Astrocyte (in vitro differentiated cells and primary cell): Measurements from ENCODE around the gene TM2D1. TPM values are rescaled to one million over a fixed set of nuclear protein-coding genes. Genes with fewer than 3 reads are reported as not detected.
"Not testable (repeated sequence)": the region's sequence is repeated elsewhere in the genome, so short reads cannot be mapped to it uniquely, and the experiment has no call there.

Experiments used
- DNase-seq: peaks from one replicate; pipeline ENCODE4 v3.0.0-alpha.2; 2010; ENCODE audit warnings: low read depth
- FAIRE-seq: peaks from 2 replicates; lab custom pipeline; 2011; peaks lifted over from hg19 to GRCh38; lab: Jason Lieb, UNC
- H2AFZ ChIP-seq: 2 replicates; pipeline ENCODE4 v1.6.0; 2012; ENCODE audit warnings: low read depth, low read length, inconsistent platforms
- H3K27ac ChIP-seq: 2 replicates; pipeline ENCODE4 v1.5.1; 2011; ENCODE audit warnings: low read depth, low read length, inconsistent platforms
- H3K27me3 ChIP-seq: 2 replicates; pipeline ENCODE4 v1.6.0; 2011; ENCODE audit warnings: low read length, inconsistent platforms; ENCODE audit not compliant: insufficient read depth
- H3K36me3 ChIP-seq: 2 replicates; pipeline ENCODE4 v1.5.1; 2011; ENCODE audit warnings: low read length, inconsistent platforms; ENCODE audit not compliant: insufficient read depth
- H3K4me1 ChIP-seq: 2 replicates; pipeline ENCODE4 v1.5.1; 2011; ENCODE audit warnings: low read length, inconsistent platforms; ENCODE audit not compliant: insufficient read depth
- H3K4me2 ChIP-seq: 2 replicates; pipeline ENCODE4 v1.6.0; 2012; ENCODE audit warnings: low read length, inconsistent platforms
- H3K4me3 ChIP-seq: 2 replicates; pipeline ENCODE4 v1.5.1; 2011; ENCODE audit warnings: low read depth, mild to moderate bottlenecking, low read length, inconsistent platforms; ENCODE audit not compliant: insufficient read depth
- H3K79me2 ChIP-seq: 2 replicates; pipeline ENCODE4 v1.6.0; 2012; ENCODE audit warnings: mild to moderate bottlenecking, low read length, inconsistent platforms; ENCODE audit not compliant: insufficient read depth
- H3K9ac ChIP-seq: 2 replicates; pipeline ENCODE4 v1.6.0; 2012; ENCODE audit warnings: mild to moderate bottlenecking, low read length, inconsistent platforms
- H3K9me3 ChIP-seq: 2 replicates; pipeline ENCODE4 v1.5.1; 2012; ENCODE audit warnings: low read depth, mild to moderate bottlenecking, low read length, inconsistent platforms; ENCODE audit not compliant: insufficient read depth
- H4K20me1 ChIP-seq: 2 replicates; pipeline ENCODE4 v1.6.0; 2012; ENCODE audit warnings: low read length, inconsistent platforms; ENCODE audit not compliant: insufficient read depth
- H3K27ac Mint-ChIP-seq: one replicate; pipeline ENCODE4 v1.8.0; 2021; ENCODE audit warnings: mild to moderate bottlenecking, mixed read lengths; ENCODE audit not compliant: unreplicated experiment
- H3K27me3 Mint-ChIP-seq: one replicate; pipeline ENCODE4 v1.8.0; 2021; ENCODE audit warnings: low read depth, mixed read lengths; ENCODE audit not compliant: unreplicated experiment
- H3K36me3 Mint-ChIP-seq: one replicate; pipeline ENCODE4 v1.8.0; 2021; ENCODE audit warnings: low read depth, mixed read lengths; ENCODE audit not compliant: unreplicated experiment
- H3K4me1 Mint-ChIP-seq: one replicate; pipeline ENCODE4 v1.8.0; 2021; ENCODE audit warnings: low read depth, mixed read lengths; ENCODE audit not compliant: unreplicated experiment
- H3K4me3 Mint-ChIP-seq: one replicate; pipeline ENCODE4 v1.8.0; 2021; ENCODE audit warnings: mild to moderate bottlenecking, moderate library complexity, mixed read lengths; ENCODE audit not compliant: unreplicated experiment
- H3K9me3 Mint-ChIP-seq: one replicate; pipeline ENCODE4 v1.8.0; 2021; ENCODE audit warnings: mild to moderate bottlenecking, mixed read lengths; ENCODE audit not compliant: unreplicated experiment
- CTCF ChIP-seq: IDR thresholded peaks from 2 replicates; pipeline ENCODE4 v1.5.1; 2011; ENCODE audit warnings: low read depth, mild to moderate bottlenecking, inconsistent platforms, low read length, moderate library complexity; ENCODE audit not compliant: insufficient read depth
- EZH2 ChIP-seq: IDR thresholded peaks from 2 replicates; pipeline ENCODE4 v1.6.1; 2012; ENCODE audit warnings: mild to moderate bottlenecking, low read length, inconsistent platforms; ENCODE audit not compliant: insufficient read depth
- total RNA-seq: library from RNA; stranded (reverse); gene quantifications from 2 replicates; pipeline ENCODE4 v1.2.1, GENCODE V29; 2021

TM2D1 gene
- total RNA-seq, 1 donor from 2014 or later = 33.3 TPM

- no peak overlapping the region for H3K27ac Mint-ChIP-seq
- peaks cover 40% of the 10 kb centered on the region for H3K79me2 ChIP-seq
Observed at GRCh38 chr1:61711969-61712368, 13.0 kb downstream of the TM2D1 start.

GRCh38 chr1:61711257-61711656 lies 13.7 kb downstream of the TM2D1 start:
- not testable (repeated sequence) for FAIRE-seq, H3K36me3 Mint-ChIP-seq, H3K27ac ChIP-seq, H3K27me3 Mint-ChIP-seq, H3K4me2 ChIP-seq, H3K9ac ChIP-seq, H3K4me3 ChIP-seq, H3K27ac Mint-ChIP-seq, H2AFZ ChIP-seq, H3K4me1 Mint-ChIP-seq, H3K4me1 ChIP-seq, H3K4me3 Mint-ChIP-seq, H3K9me3 ChIP-seq, H3K9me3 Mint-ChIP-seq, H3K36me3 ChIP-seq, H3K27me3 ChIP-seq
- Histone ChIP-seq H3K79me2 (peaks cover 35% of the 10 kb centered on the region), H4K20me1 (peaks cover 13% of the 10 kb centered on the region)
- DNase-seq = peak; percentile 41

More at GRCh38 chr1:61711969-61712368, 13.0 kb downstream of the TM2D1 start:
- Histone ChIP-seq H4K20me1 (peaks cover 13% of the 10 kb centered on the region), H3K4me2 (no peak overlapping the region), H2AFZ (no peak overlapping the region), H3K9me3 (no peaks in the 10 kb centered on the region), H3K4me1 (no peaks in the 10 kb centered on the region), H3K27me3 (no peaks in the 10 kb centered on the region), H3K9ac (no peak overlapping the region), H3K4me3 (no peak overlapping the region), H3K36me3 (peaks cover 3% of the 10 kb centered on the region), H3K27ac (no peak overlapping the region)
- no peak overlapping the region for H3K4me3 Mint-ChIP-seq
- no peaks in the 10 kb centered on the region for H3K36me3 Mint-ChIP-seq
- H3K27me3 Mint-ChIP-seq = no peaks in the 10 kb centered on the region
- peaks cover 8% of the 10 kb centered on the region for H3K4me1 Mint-ChIP-seq
- no peaks in the 10 kb centered on the region for H3K9me3 Mint-ChIP-seq
- no peak for DNase-seq
- FAIRE-seq = no peak
- TF ChIP-seq CTCF (no peak), EZH2 (no peak)

- Mint-ChIP-seq H3K4me3 (no peak overlapping the region), H3K27ac (no peak overlapping the region), H3K9me3 (no peaks in the 10 kb centered on the region), H3K36me3 (no peaks in the 10 kb centered on the region), H3K27me3 (no peaks in the 10 kb centered on the region), H3K4me1 (peaks cover 8% of the 10 kb centered on the region)
- no peak overlapping the region for H3K4me2 ChIP-seq
- TF ChIP-seq CTCF (no peak), EZH2 (no peak)
- no peak overlapping the region for H3K9ac ChIP-seq
- no peak for DNase-seq
- H2AFZ ChIP-seq = no peak overlapping the region
- H3K9me3 ChIP-seq = no peaks in the 10 kb centered on the region
- H3K36me3 ChIP-seq = peaks cover 7% of the 10 kb centered on the region
- peaks cover 30% of the 10 kb centered on the region for H3K79me2 ChIP-seq
- H3K27ac ChIP-seq = no peak overlapping the region
- no peak overlapping the region for H3K4me3 ChIP-seq
- no peak for FAIRE-seq
- no peaks in the 10 kb centered on the region for H3K4me1 ChIP-seq
- no peaks in the 10 kb centered on the region for H3K27me3 ChIP-seq
- peaks cover 11% of the 10 kb centered on the region for H4K20me1 ChIP-seq
Observed at GRCh38 chr1:61709908-61710289, 15.0 kb downstream of the TM2D1 start.
